NCI-H1694 treated with DMSO at 0.1 percent for 48 hours (cell line): ENCODE data around the gene DIS3L2.

Experiments used
- DNase-seq: peaks from one replicate; lab custom pipeline; 2025; lab: John Stamatoyannopoulos, UW

DIS3L2 gene

DNA sequence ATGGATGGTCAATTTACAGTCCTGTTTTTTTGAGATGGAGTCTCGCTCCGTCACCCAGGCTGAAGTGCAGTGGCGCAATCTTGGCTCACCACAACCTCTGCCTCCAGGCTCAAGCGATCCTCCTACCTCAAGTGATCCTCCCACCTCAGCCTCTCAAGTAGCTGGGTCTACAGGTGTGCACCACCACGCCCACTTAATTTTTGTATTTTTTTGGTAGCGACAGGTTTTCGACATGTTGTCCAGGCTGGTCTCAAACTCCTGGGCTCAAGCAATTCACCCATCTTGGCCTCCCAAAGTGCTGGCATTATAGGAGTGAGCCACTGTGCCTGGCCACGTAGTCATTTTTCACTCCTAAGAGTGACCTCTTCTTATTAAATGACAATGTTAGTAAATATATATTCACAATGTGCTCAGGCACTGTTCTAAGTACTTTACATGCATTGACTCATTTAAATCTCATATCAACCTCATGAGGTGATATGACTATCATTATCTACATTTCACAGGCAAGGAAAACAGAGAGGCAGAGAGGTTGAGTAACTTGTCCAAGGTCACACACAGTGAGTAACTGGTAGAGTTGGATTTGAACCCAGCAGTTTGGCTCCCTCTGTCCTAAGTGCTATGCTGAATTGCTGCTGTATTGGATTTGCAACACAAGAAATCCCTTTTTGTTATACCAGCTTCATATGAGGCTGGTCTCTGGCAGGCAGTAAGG, 5.6 kb upstream of the DIS3L2 start:
- DNase-seq = no peak

GRCh38 chr2:231957913-231958763, 3.4 kb upstream of the DIS3L2 start:
- DNase-seq = no peak

DNA sequence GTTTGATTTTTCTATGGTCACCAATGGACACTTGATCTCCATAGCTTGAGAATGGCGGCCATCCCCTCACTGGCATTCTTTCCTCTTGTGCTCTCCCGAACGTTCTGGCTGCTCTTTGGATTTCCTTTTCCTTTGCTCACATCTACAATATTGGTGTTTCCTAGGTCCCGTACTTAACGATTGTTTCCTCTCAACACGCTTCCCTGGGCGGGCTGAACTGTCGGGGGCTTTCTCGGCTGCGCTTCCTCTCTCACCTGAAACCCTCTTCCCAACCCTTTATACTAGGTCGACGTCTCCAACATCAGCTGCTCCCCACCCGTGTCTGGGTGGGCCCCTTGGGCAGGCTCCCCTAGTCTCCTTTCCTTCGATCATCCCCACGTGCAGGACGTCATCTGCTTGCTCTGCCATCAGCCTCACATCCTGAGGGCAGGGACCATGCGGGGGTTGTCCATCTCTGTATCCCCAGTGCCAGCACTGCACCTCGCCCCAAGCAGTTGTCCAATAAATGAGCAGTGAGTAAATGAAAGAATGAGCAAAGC, 634 bp upstream of the DIS3L2 start:
- no peak for DNase-seq

DNA sequence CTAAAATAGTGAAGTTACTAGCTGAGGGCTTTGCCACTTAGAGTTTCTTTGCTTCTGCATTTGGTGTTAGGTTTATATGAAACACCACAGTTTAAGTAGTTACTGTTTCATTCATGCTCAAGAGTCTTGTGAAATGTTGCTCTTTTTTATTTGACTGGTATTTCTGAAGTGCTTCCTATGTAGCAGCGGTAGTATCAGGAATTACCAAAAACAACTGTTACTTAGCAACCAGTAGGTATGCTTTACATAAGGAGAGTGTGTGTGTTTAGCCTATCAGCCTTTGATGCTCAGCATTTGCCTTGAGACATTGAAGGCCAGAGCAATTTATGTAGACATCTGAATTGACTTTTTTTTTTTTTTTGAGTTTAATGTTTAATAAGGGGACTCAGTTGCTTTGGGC, 3.6 kb downstream of the DIS3L2 start:
- DNase-seq = no peak

DNA sequence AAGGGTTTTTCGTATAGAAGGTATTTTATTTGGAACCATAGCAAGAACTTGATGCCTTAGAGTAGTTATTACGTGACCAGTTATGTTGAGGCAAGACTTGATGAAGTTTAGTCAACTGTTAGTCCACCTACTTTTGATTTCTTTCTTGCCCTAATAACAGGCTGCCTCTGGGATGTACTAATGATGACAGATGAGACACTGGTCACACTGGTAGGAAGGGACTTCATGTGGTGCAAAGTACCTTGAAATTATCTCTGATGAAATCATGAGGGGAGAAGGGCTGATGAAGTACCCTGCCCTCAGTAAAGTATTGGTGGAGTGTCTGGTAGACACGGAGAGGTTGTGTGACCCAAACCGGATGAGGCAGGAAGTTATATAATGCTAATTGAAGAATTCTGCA, 5.4 kb downstream of the DIS3L2 start:
- DNase-seq = no peak

GRCh38 chr2:231968820-231969219, 7.3 kb downstream of the DIS3L2 start:
- no peak for DNase-seq

DNA sequence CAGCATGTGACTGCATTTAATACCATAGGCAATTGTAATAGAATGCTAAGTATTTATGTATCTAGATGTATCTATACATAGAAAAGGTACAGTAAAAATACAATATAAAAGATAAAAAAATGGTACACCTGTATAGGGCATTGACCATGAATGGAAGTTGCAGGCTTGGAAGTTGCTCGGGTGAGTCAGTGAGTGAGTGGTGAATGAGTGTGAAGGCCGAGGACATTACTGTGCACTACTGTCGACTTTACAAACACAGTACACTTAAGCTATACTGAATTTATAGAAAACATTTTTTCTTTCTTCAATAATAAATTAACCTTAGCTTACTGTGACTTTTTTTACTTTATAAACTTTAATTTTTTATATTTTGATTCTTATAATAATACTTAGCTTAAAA, 8.9 kb downstream of the DIS3L2 start:
- no peak for DNase-seq

DNA sequence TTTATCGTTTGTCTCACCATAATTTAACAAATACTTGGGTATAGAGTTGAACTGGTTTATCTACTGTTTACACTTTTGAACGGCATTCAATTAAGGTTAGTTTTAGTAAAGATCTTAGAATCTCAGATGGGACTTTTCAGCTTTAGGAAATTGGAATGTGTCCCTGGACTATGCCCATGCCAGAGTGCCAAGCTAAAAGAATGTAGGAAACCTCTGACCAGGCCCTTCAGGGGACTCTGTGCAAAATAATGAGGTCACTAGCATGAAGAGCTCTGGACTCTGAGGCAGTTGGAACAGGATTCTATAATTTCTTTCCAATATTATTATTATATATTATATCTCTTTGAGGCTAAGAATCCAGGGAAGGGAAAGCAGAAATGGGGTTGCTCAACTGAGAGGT, 13.5 kb downstream of the DIS3L2 start:
- DNase-seq = no peak

DNA sequence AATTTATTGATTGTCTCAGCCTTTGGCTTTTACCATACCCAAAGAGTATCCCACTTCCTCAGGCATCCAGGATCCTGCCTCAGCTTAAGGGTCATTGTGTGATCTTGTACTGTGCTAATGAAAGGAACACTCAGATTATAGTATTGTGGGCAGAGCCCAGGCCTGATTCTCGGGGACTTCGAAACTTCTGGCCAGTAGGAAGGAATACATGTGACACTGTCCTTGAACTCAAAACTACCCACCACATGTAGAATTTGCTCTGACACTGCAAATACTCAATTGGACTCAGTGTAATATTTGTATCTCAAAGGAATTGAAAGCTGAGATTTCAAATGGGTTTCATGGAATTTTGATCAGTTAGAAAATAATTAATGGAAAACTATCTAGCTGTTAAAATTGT, 15.9 kb downstream of the DIS3L2 start:
- no peak for DNase-seq

DNA sequence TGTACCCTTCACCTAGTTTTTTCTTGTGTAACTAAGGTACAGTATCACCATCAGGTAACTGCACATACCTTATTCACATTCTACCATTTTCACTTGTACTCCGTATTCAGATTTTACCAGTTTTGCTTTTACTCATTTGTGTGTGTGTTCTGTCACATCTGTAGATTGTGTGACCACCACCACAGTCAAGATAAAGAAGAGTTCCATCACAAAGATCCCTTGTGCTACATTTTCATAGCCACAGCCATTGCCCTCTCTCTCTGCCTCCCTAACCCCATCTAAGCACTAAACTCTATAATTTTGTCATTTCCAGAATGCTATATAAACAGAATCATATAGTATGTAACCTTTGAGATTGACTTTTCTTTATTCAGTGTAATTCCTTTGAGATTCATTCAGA, 23.5 kb downstream of the DIS3L2 start:
- DNase-seq = no peak

GRCh38 chr2:231985823-231986261, 24.3 kb downstream of the DIS3L2 start:
- DNase-seq = no peak

GRCh38 chr2:231987124-231987727, 25.7 kb downstream of the DIS3L2 start:
- DNase-seq = no peak

- no peak for DNase-seq
These were observed 26.8 kb downstream of the DIS3L2 start for GRCh38 chr2:231988179-231988866.

GRCh38 chr2:231991664-231992063, 30.2 kb downstream of the DIS3L2 start:
- DNase-seq = no peak

DNA sequence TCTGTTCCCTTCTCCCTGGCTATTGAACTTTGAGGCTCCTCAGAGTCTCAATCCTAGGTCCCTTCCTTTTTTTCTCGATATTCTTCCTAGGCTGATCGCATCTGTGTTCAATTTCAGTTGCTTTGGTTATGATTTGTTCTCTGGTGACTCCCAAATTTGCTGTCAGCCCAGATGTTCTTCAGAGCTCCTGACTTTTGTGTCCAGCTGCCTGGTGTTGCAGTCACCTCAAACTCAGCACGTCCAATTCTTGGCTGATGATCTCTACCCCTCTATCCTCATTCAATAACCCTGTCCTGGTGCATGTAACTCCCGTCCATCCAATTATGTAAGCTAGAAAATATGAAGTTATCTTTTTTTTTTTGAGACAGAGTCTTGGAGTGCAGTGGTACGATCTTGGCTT, 31.4 kb downstream of the DIS3L2 start:
- no peak for DNase-seq

DNA sequence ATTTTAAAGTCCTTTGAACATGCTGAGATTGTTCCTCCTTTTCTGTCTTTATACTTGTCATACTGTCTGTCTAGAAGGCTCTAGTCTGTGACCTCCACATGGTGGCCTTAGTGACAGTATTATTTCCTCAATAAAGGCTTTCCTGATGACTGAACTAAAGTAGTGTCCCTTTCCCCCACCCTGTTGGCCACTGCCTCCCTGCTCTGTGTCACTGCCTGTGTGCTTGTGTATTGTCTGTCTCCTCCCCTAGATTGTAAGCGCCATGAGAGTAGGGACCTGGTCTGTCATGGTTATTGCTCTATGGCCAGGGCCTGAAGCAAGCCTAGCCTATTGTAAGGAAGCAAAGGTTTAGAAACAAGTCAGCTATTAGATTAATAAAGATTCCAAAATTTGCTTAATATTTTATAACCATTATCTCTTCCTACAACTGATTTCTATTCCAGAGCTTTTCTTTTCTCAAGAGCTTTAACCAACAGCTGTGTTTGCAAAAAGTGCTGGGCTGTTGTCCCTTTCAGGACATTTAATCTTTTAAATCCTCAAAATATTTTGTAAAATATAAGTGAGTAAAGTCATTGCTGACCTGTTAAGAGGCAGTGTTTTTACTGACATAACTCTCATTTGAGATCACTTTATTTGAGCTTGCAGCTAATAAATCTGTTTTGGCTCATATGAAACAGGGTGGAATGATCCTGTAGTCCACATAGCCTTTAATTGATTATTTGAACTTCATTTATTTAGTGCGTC, 35.5 kb downstream of the DIS3L2 start:
- no peak for DNase-seq

- no peak for DNase-seq
These were observed 36.5 kb downstream of the DIS3L2 start for GRCh38 chr2:231998046-231998445.

DNA sequence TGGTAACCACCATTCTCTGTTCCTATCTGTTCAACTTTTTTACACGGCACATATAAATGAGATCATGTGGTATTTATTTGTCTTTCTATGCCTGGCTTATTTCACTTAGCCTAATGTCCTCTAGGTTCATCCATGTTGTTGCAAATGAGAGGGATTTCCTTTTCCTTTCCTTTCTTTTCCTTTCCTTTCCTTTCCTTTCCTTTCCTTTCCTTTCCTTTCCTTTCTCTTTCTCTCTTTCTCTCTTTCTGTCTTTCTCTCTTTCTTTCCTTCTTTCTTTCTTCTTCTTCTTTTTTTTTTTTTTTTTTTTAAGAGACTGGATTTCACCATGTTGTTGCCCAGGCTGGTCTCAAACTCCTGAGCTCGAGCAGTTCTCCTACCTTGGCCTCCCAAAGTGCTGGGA, 38.9 kb downstream of the DIS3L2 start:
- no peak for DNase-seq

DNA sequence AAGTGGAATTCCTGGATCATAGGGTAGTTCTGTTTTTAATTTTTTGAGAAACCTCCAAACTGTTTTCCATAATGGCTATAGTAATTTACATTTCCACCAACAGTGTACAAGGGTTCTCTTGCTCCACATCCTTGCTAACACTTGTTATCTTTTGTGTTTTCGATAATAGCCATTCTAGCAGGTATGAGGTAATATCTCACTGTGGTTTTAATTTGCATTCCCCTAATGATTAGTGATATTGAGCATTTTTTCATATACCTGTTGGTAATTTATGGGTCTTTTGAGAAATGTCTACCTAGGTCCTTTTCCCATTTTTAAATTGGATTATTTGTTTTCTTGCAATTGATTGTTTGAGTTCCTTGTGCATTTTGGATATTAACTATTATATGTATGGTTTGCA, 39.6 kb downstream of the DIS3L2 start:
- no peak for DNase-seq

- no peak for DNase-seq
These were observed 44.7 kb downstream of the DIS3L2 start for GRCh38 chr2:232006253-232006652.

DNA sequence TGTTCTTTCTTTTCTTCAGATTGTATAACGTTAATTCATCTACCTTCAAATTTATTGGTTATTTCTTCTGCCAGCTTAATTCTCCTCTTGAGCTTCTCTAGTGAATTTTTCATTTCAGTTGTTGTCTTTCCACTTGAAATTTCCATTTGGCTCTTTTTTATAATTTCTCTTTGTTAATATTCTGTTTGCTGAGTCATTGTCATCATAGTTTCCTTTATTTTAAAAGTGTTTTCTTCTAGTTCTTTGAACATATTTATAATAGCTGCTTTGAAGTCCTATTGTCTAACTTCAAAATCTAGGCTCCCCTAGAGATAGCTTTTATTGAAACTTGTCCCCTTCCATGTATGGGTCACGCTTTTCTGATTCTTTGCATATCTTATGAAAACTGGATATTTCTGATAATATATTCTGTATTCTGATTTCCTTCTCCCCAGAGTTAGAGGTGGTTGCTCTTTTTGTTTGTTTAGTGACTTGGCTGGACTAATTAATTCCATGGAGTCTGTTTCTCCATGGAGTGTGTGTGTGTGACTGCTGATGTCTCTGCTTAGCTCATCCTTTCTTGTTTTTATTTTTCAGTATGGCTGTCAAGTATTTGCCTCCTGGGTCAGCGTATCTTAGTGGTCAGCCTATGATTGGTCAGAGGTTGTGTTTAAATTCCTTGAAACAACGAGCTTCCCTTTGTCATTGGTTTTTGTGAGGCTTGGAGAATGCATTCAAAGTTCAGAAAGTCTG, 47.6 kb downstream of the DIS3L2 start:
- no peak for DNase-seq
